Measurements from ENCODE around the gene NFAT5. TPM values are rescaled to one million over a fixed set of nuclear protein-coding genes. Genes with fewer than 3 reads are reported as not detected.

NFAT5 gene
- total RNA-seq, 4 donors from 2014 or later: 67.7 to 146 (median 80.8) TPM

- 94% methylated on average over 7 of the region's 7 CpGs for WGBS
- H3K4me3 ChIP-seq: no peak overlapping the region
- TF ChIP-seq EP300 (IDR thresholded peaks at IDR 0.05): no peak
- TF ChIP-seq POLR2A (IDR thresholded peaks at IDR 0.05): no peak
- TF ChIP-seq POLR2AphosphoS5 (IDR thresholded peaks at IDR 0.05): no peak
- TF ChIP-seq CTCF (IDR thresholded peaks at IDR 0.05): no peak
- no peak overlapping the region for H3K27ac ChIP-seq
- H3K27me3 ChIP-seq: no peaks in the 10 kb centered on the region
- H3K9me3 ChIP-seq: no peaks in the 10 kb centered on the region
- H3K4me1 ChIP-seq: peaks cover 8% of the 10 kb centered on the region
- H3K36me3 ChIP-seq: no peaks in the 10 kb centered on the region
- no peak for DNase-seq (ENCODE audit: low spot score in 2 of 2)
Measured at GRCh38 chr16:69522732-69523404, 42.9 kb upstream of the NFAT5 start.

- no peak for DNase-seq (ENCODE audit: low spot score in 2 of 2)
- Histone ChIP-seq H3K27me3 (no peaks in the 10 kb centered on the region), H3K27ac (no peak overlapping the region), H3K4me3 (no peak overlapping the region), H3K36me3 (no peaks in the 10 kb centered on the region), H3K4me1 (peaks cover 8% of the 10 kb centered on the region), H3K9me3 (no peaks in the 10 kb centered on the region)
- WGBS: 66% methylated on average over 13 of the region's 13 CpGs
- TF ChIP-seq POLR2A (IDR thresholded peaks at IDR 0.05) (no peak), CTCF (IDR thresholded peaks at IDR 0.05) (no peak), EP300 (IDR thresholded peaks at IDR 0.05) (no peak), POLR2AphosphoS5 (IDR thresholded peaks at IDR 0.05) (no peak)
Measured at GRCh38 chr16:69523566-69524305, 42.0 kb upstream of the NFAT5 start.

- no peak overlapping the region for H3K4me3 ChIP-seq
- H3K4me1 ChIP-seq: peaks cover 22% of the 10 kb centered on the region
- no peak overlapping the region for H3K27ac ChIP-seq
- H3K36me3 ChIP-seq: no peaks in the 10 kb centered on the region
- WGBS: 85% methylated on average over 10 of the region's 11 CpGs
- H3K9me3 ChIP-seq: no peaks in the 10 kb centered on the region
- TF ChIP-seq POLR2AphosphoS5 (IDR thresholded peaks at IDR 0.05) (no peak), EP300 (IDR thresholded peaks at IDR 0.05) (no peak), POLR2A (IDR thresholded peaks at IDR 0.05) (no peak), CTCF (IDR thresholded peaks at IDR 0.05) (no peak)
- no peaks in the 10 kb centered on the region for H3K27me3 ChIP-seq
- no peak for DNase-seq (ENCODE audit: low spot score in 2 of 2)
Measured at GRCh38 chr16:69526831-69527655, 38.7 kb upstream of the NFAT5 start.

- H3K27me3 ChIP-seq: no peaks in the 10 kb centered on the region
- peaks cover 19% of the 10 kb centered on the region for H3K4me1 ChIP-seq
- no peaks in the 10 kb centered on the region for H3K9me3 ChIP-seq
- no peak overlapping the region for H3K4me3 ChIP-seq
- H3K27ac ChIP-seq: no peak overlapping the region
- WGBS: 77% methylated on average over 1 of the region's 1 CpG
- TF ChIP-seq POLR2AphosphoS5 (IDR thresholded peaks at IDR 0.05) (no peak), CTCF (IDR thresholded peaks at IDR 0.05) (no peak), POLR2A (IDR thresholded peaks at IDR 0.05) (no peak)
- no peak for DNase-seq (ENCODE audit: low spot score in 2 of 2)
- no peaks in the 10 kb centered on the region for H3K36me3 ChIP-seq
Measured at GRCh38 chr16:69531988-69532387, 33.8 kb upstream of the NFAT5 start.

All from suprapubic skin (tissue), 4 donors.